K562 (cell line): ENCODE data around the gene PHTF2. TPM values are rescaled to one million over a fixed set of nuclear protein-coding genes. Genes with fewer than 3 reads are reported as not detected.

Experiments
- ATAC-seq: fragments of 200-7000 bp; cut with Tn5 transposase; 3 replicates; pipeline ENCODE4 v1.9.1; 2020; ENCODE audit warnings: moderate library complexity
- BruUV-seq: library from RNA; stranded (reverse); fragments of 400-500 nt; replicated peaks from 2 replicates; lab custom pipeline; 2021; lab: Mats Ljungman, UMichigan
- CTCF ChIA-PET: fragments of 300-600 bp; formaldehyde crosslinking; extraction: SDS; loops from one replicate; lab custom pipeline; 2021; ENCODE audit warnings: low intra/inter-chr PET ratio; lab: Yijun Ruan, JAX
- POLR2A ChIA-PET: fragments of 300-600, 350-650 bp; sonication (Branson Sonifier 250); formaldehyde crosslinking; extraction: SDS; loops from one replicate; lab custom pipeline; 2021; ENCODE audit warnings: antibody characterized with exemption, inconsistent platforms; lab: Yijun Ruan, JAX
- DNase-seq, 4 experiments: peaks; one replicate each; pipeline versions ENCODE4 v3.0.0 to v3.0.0-alpha.2; 2011 to 2018; ENCODE audit warnings: low spot score in 3 of 4, mixed read lengths in 3 of 4; ENCODE audit errors: extremely low read depth in 1 of 4
- FAIRE-seq: peaks from 2 replicates; lab custom pipeline; 2011; peaks lifted over from hg19 to GRCh38; lab: Jason Lieb, UNC
- H2AFZ ChIP-seq: 2 replicates; pipeline ENCODE4 v1.6.0; 2011; ENCODE audit warnings: low read depth, low read length, control low read depth, inconsistent platforms
- H3K27ac ChIP-seq: fragments of 200-600 bp; 3 replicates; pipeline ENCODE4 v1.8.0; 2011; ENCODE audit warnings: low read depth, mild to moderate bottlenecking, control low read depth, inconsistent platforms, low read length, moderate library complexity, mixed read lengths; ENCODE audit errors: extremely low read depth
- H3K27me3 ChIP-seq, 2 experiments: fragments of 300-600 bp in 1 of 2; 2 replicates in 1 of 2; 3 replicates in 1 of 2; pipeline versions ENCODE4 v1.6.0 to v1.8.0; 2011; ENCODE audit warnings: inconsistent platforms in 2 of 2, low read length in 2 of 2, mild to moderate bottlenecking in 1 of 2, mixed read lengths in 1 of 2, moderate library complexity in 1 of 2; ENCODE audit not compliant: control insufficient read depth in 2 of 2, insufficient read depth in 2 of 2
- H3K36me3 ChIP-seq: fragments of 300-600 bp; 3 replicates; pipeline ENCODE4 v1.8.0; 2011; ENCODE audit warnings: mild to moderate bottlenecking, low read length, inconsistent platforms; ENCODE audit not compliant: control insufficient read depth, insufficient read depth
- H3K4me1 ChIP-seq, 2 experiments: fragments of 200-600 bp in 1 of 2; replicated peaks in 1 of 2; 2 replicates in 1 of 2; 3 replicates in 1 of 2; pipeline versions ENCODE4 v1.5.1 to v1.8.0; 2011; ENCODE audit warnings: inconsistent platforms in 2 of 2, low read length in 2 of 2, mild to moderate bottlenecking in 1 of 2, mixed read lengths in 1 of 2, moderate library complexity in 1 of 2; ENCODE audit not compliant: control insufficient read depth in 2 of 2, insufficient read depth in 2 of 2
- H3K4me2 ChIP-seq: 2 replicates; pipeline ENCODE4 v1.6.1; 2011; ENCODE audit warnings: low read length, control low read depth, inconsistent platforms, mixed read lengths; ENCODE audit not compliant: insufficient read depth
- H3K4me3 ChIP-seq: fragments of 200-600 bp; sonication (generic), shearing (Covaris generic); 2 replicates; pipeline ENCODE4 v1.5.1; 2016; ENCODE audit warnings: control low read depth, inconsistent platforms
- H3K79me2 ChIP-seq: fragments of 200-600 bp; 3 replicates; pipeline ENCODE4 v1.8.0; 2011; ENCODE audit warnings: low read length, inconsistent platforms; ENCODE audit not compliant: control insufficient read depth, insufficient read depth
- H3K9ac ChIP-seq, 2 experiments: 2 replicates each; pipeline versions ENCODE4 v1.6.0 to v1.6.1; 2011; ENCODE audit warnings: low read depth in 2 of 2, low read length in 2 of 2, control low read depth in 1 of 2, inconsistent platforms in 1 of 2, mild to moderate bottlenecking in 1 of 2, mixed read lengths in 1 of 2; ENCODE audit not compliant: insufficient read depth in 1 of 2
- H3K9me1 ChIP-seq: one replicate; pipeline ENCODE4 v1.6.0; 2011; ENCODE audit warnings: inconsistent platforms, mild to moderate bottlenecking, low read length, moderate library complexity; ENCODE audit not compliant: control insufficient read depth, insufficient read depth
- H3K9me3 ChIP-seq: replicated peaks from 2 replicates; pipeline ENCODE4 v1.5.1; 2011; ENCODE audit warnings: low read depth, low read length, inconsistent platforms; ENCODE audit not compliant: control insufficient read depth, insufficient read depth
- H4K20me1 ChIP-seq: replicated peaks from 2 replicates; pipeline ENCODE4 v1.6.1; 2011; ENCODE audit warnings: low read length, inconsistent platforms, mixed read lengths; ENCODE audit not compliant: control insufficient read depth, insufficient read depth
- CAMTA2 ChIP-seq: fragments of 250-450 bp; sonication (Bioruptor Pico); conservative IDR thresholded peaks from 2 replicates; pipeline ENCODE4 v1.5.1; 2022
- EGR1 ChIP-seq: fragments of 450-650 bp; conservative IDR thresholded peaks from 2 replicates; pipeline ENCODE4 v1.6.1; 2017; ENCODE audit warnings: mild to moderate bottlenecking
- EZH2 ChIP-seq: IDR thresholded peaks from 2 replicates; pipeline ENCODE4 v1.6.1; 2012; ENCODE audit warnings: low read depth, mild to moderate bottlenecking, inconsistent platforms, low read length, borderline replicate concordance
- FOXP1 ChIP-seq: sonication (generic); formaldehyde crosslinking; IDR thresholded peaks from 2 replicates; pipeline ENCODE4 v1.8.0; 2022; ENCODE audit warnings: mild to moderate bottlenecking, missing genetic modification reagents
- KAT8 ChIP-seq: fragments of 450-650 bp; IDR thresholded peaks from 2 replicates; pipeline ENCODE4 v1.6.1; 2016; ENCODE audit warnings: low read depth, mild to moderate bottlenecking
- KDM1A ChIP-seq, 2 experiments: fragments of 450-650 bp; IDR thresholded peaks; 2 replicates each; pipeline ENCODE4 v1.6.1; 2016; ENCODE audit warnings: mild to moderate bottlenecking in 2 of 2
- MEF2A ChIP-seq: IDR thresholded peaks from 2 replicates; pipeline ENCODE4 v1.6.1; 2011; ENCODE audit warnings: low read depth, mild to moderate bottlenecking, low read length, moderate library complexity; ENCODE audit not compliant: control insufficient read depth
- MXI1 ChIP-seq: IDR thresholded peaks from 2 replicates; pipeline ENCODE4 v1.6.1; 2011; ENCODE audit warnings: low read depth, mild to moderate bottlenecking, improper control_type of control experiment, low read length
- SP1 ChIP-seq: sonication (generic); formaldehyde crosslinking; IDR thresholded peaks from 2 replicates; pipeline ENCODE4 v1.8.1; 2022; ENCODE audit warnings: mild to moderate bottlenecking, missing genetic modification reagents
- TFAM ChIP-seq: fragments of 250-450 bp; sonication (Bioruptor Pico); conservative IDR thresholded peaks from 2 replicates; pipeline ENCODE4 v1.5.0; 2021; ENCODE audit warnings: mild to moderate bottlenecking, moderate library complexity
- TGIF2 ChIP-seq: sonication (generic); formaldehyde crosslinking; IDR thresholded peaks from 2 replicates; pipeline ENCODE4 v1.8.1; 2022; ENCODE audit warnings: mild to moderate bottlenecking, missing genetic modification reagents, moderate library complexity
- ZFPM2 ChIP-seq: fragments of 250-450 bp; sonication (Bioruptor Pico); IDR thresholded peaks from 2 replicates; pipeline ENCODE4 v1.5.1; 2022; ENCODE audit warnings: mild to moderate bottlenecking
- ZNF134 ChIP-seq: fragments of 250-450 bp; sonication (Bioruptor Pico); conservative IDR thresholded peaks from 2 replicates; pipeline ENCODE4 v1.4.0; 2020
- ZNF436 ChIP-seq: fragments of 250-450, 450-650 bp; sonication (Bioruptor Pico); formaldehyde crosslinking; IDR thresholded peaks from 2 replicates; pipeline ENCODE4 v1.7.0; 2020; ENCODE audit warnings: mild to moderate bottlenecking
- WGBS: fragments of 100-300 bp; shearing (Covaris generic); methylation state at CpG from one replicate; pipeline ENCODE4 v1.1.6; 2016; ENCODE audit warnings: low coverage, mixed read lengths; ENCODE audit not compliant: insufficient coverage; ENCODE audit errors: missing lambda C conversion rate; 5-methylcytosine and 5-hydroxymethylcytosine counted together
- in situ Hi-C: fragments of 300-500 bp; cut with MboI; formaldehyde crosslinking; loops from 4 replicates; pipeline ENCODE4 v1.15.0; 2018; ENCODE audit warnings: inconsistent platforms, mixed read lengths
- intact Hi-C: fragments of 100-400 bp; cut with micrococcal nuclease; formaldehyde crosslinking; loops from 2 replicates; pipeline ENCODE4 v1.14.2; 2022
- polyA plus RNA-seq, 8 experiments: library from polyadenylated mRNA; depleted of rRNA in 4 of 8; stranded (reverse) in 5 of 8; unstranded in 3 of 8; fragments of >200 nt; fragmentation: Nextera tagmentation in 2 of 8; fragmentation: Illumina TruSeq in 1 of 8; extraction: Ambion mirVana in 2 of 8; extraction: Trizol in 1 of 8; gene quantifications; 2 replicates each; pipeline versions ENCODE4 v1.2.1 to v1.2.3, GENCODE V29; 2011 to 2014; ENCODE audit warnings: inconsistent platforms in 1 of 8, missing spikeins in 1 of 8
- total RNA-seq, 7 experiments: library from RNA; depleted of rRNA in 6 of 7; stranded (reverse); fragments of >200 nt in 6 of 7; fragmentation: Illumina TruSeq in 2 of 7; extraction: Trizol in 2 of 7; gene quantifications; 2 replicates each; pipeline versions ENCODE4 v1.2.1 to v1.2.3, GENCODE V29; 2011 to 2021; ENCODE audit warnings: low replicate concordance in 1 of 7
- TF ChIP-seq, protein P1 (sequence below): fragments of 250-450 bp; sonication (Bioruptor Pico); IDR thresholded peaks from 2 replicates; pipeline ENCODE4 v1.5.0; 2021; ENCODE audit warnings: mild to moderate bottlenecking, moderate library complexity
- TF ChIP-seq, protein P2 (sequence below): IDR thresholded peaks from 2 replicates; pipeline ENCODE4 v1.6.1; 2011; ENCODE audit not compliant: insufficient read length; ENCODE audit errors: extremely low read depth
- TF ChIP-seq, protein P3 (sequence below): fragments of 250-450 bp; sonication (Bioruptor Pico); IDR thresholded peaks from 2 replicates; pipeline ENCODE4 v1.4.0; 2020; ENCODE audit warnings: mild to moderate bottlenecking, moderate library complexity

PHTF2 gene
- total and polyA plus RNA-seq, 9 of the 15 experiments (the other 6 are each of a cell fraction or from before 2014, with no cell fraction given) = 17.9 to 43.6 (median 25.4) TPM

DNA sequence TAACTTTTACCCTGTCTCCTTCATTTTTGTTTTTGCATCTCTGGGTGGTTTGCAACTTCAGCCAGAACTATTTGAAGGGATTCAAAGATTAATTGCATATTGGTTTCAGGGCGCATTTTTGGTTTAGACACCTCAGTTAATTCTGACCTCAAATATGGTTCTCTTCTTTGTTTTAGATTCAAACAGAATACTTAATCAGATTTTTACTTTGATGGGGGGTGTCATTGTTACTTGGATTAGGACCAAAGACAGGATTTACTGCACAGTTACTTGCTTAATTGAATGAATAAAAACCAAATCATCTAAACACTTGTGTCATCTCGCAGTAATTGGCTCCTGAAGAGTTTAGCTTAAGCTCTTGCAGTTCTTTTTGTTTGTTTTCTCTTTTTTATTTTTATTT is 100.9 kb downstream of the PHTF2 start:
- no TSS peak for BruUV-seq
- CTCF ChIA-PET = no interaction called here
- POLR2A ChIA-PET = interaction anchor here (0.7 to 1.4 kb wide), 2 partner anchors 11 to 14 kb away, joined by 3 to 5 read pairs; no protein-coding TSS in a partner anchor
- DNase-seq (no peak), FAIRE-seq (no peak), ATAC-seq (no peak)
- in situ Hi-C loops = no loop called here
- H3K27me3 ChIP-seq = no peaks in the 10 kb centered on the region
- intact Hi-C loops = no loop called here
- H3K4me3 ChIP-seq = no peak overlapping the region
- peaks cover 5 to 10% of the 10 kb centered on the region in 2 experiments; a peak in 3 of 5 replicates for H3K4me1 ChIP-seq
- H3K9me3 ChIP-seq = no peaks in the 10 kb centered on the region
- H4K20me1 ChIP-seq = no peaks in the 10 kb centered on the region
- no peaks in the 10 kb centered on the region for H3K9me1 ChIP-seq
- 86% methylated on average over 2 of the region's 2 CpGs for WGBS
- H3K4me2 ChIP-seq = no peak overlapping the region
- H3K9ac ChIP-seq = no peak overlapping the region
- H2AFZ ChIP-seq = no peak overlapping the region
- peaks cover 3% of the 10 kb centered on the region; the same call in 1 of the 3 replicates for H3K79me2 ChIP-seq
- peaks cover 23% of the 10 kb centered on the region for H3K36me3 ChIP-seq
- no peak overlapping the region for H3K27ac ChIP-seq
- no peak for TF ChIP-seq ZNF436 (CRISPR knock-in tag)
- TF ChIP-seq ZNF134 (CRISPR knock-in tag) = no peak
- no peak for TF ChIP-seq MXI1
- TF ChIP-seq FOXP1 (CRISPR knock-in tag) = no peak
- TF ChIP-seq KDM1A (IDR thresholded peaks at IDR 0.05) = no peak
- no peak for TF ChIP-seq CAMTA2 (CRISPR knock-in tag)
- TF ChIP-seq TGIF2 = no peak
- TF ChIP-seq SP1 (CRISPR knock-in tag) = no peak
- no peak for TF ChIP-seq ZFPM2 (CRISPR knock-in tag)
- TF ChIP-seq, protein P1, sequence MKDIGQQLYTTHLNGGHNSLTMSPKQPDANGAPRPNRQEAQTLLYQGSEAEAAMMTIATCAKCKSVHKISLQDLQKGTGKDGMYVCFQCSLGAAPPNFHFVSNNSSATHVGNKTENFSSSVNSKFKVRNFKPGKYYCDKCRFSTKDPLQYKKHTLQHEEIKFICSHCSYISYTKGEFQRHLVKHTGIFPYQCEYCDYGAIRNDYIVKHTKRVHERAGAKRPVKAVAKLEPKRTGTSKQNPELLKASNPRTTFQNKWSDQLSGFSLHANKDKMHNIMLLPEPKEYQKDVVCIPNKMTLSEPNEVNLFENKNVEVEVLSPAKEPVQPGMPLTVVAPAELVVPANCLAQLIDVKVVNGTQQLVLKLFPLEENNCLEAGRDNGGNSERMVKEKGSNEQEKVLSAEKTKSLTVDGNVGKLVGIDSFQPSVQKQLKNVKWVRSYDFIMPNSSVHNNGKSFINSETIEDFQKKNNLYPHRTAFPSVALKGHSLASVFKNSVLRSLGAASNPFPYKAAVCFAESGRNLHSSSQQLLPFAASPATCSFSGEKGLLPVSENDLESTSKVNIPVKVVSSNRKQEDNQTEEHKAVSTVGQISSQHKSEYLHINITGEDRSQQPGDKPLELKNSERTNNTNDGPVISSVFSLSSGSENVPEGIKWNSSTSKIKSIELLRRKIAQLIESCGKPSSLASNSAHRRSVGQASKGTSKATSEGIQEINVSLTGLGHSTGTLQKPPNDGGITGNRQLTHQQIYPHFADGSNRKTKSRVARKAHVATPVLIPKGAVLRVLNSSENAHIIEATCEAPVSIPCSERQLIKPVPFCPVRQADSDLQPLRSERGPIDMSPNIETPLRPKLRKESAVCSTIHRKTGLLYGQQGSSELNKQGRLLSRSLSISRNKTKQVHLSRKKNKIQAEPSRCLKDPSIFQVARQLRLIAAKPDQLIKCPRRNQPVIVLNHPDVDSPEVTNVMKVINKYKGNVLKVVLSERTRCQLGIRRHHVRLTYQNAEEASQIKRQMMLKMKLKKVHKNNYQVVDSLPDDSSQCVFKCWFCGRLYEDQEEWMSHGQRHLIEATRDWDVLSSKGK (CRISPR knock-in tag) = no peak
- no peak for TF ChIP-seq EGR1
- TF ChIP-seq KAT8 = no peak
- TF ChIP-seq, protein P2, sequence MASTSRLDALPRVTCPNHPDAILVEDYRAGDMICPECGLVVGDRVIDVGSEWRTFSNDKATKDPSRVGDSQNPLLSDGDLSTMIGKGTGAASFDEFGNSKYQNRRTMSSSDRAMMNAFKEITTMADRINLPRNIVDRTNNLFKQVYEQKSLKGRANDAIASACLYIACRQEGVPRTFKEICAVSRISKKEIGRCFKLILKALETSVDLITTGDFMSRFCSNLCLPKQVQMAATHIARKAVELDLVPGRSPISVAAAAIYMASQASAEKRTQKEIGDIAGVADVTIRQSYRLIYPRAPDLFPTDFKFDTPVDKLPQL = no peak
- TF ChIP-seq EZH2 = no peak
- TF ChIP-seq TFAM (CRISPR knock-in tag) = no peak
- TF ChIP-seq MEF2A = no peak
- TF ChIP-seq, protein P3, sequence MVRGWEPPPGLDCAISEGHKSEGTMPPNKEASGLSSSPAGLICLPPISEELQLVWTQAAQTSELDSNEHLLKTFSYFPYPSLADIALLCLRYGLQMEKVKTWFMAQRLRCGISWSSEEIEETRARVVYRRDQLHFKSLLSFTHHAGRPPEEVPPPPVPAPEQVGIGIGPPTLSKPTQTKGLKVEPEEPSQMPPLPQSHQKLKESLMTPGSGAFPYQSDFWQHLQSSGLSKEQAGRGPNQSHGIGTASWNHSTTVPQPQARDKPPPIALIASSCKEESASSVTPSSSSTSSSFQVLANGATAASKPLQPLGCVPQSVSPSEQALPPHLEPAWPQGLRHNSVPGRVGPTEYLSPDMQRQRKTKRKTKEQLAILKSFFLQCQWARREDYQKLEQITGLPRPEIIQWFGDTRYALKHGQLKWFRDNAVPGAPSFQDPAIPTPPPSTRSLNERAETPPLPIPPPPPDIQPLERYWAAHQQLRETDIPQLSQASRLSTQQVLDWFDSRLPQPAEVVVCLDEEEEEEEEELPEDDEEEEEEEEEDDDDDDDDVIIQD (CRISPR knock-in tag) = no peak
